IMR-90 (cell line): ENCODE data around the gene PKP4.

Experiments
- CEBPB ChIP-seq: IDR thresholded peaks from 2 replicates; pipeline ENCODE4 v1.6.1; 2012; ENCODE audit warnings: low read depth, low read length, improper control_type of control experiment
- MAFK ChIP-seq: IDR thresholded peaks from 2 replicates; pipeline ENCODE4 v1.6.1; 2012; ENCODE audit warnings: low read depth, low read length, improper control_type of control experiment
- POLR2A ChIP-seq: IDR thresholded peaks from 2 replicates; pipeline ENCODE4 v1.6.1; 2012; ENCODE audit warnings: mild to moderate bottlenecking, low read depth, low read length
- RAD21 ChIP-seq: IDR thresholded peaks from 2 replicates; pipeline ENCODE4 v1.6.1; 2012; ENCODE audit warnings: low read length, improper control_type of control experiment
- TF ChIP-seq, protein P1 (sequence below): conservative IDR thresholded peaks from 2 replicates; pipeline ENCODE4 v1.5.1; 2012; ENCODE audit warnings: mild to moderate bottlenecking, low read depth, low read length, improper control_type of control experiment

DNA sequence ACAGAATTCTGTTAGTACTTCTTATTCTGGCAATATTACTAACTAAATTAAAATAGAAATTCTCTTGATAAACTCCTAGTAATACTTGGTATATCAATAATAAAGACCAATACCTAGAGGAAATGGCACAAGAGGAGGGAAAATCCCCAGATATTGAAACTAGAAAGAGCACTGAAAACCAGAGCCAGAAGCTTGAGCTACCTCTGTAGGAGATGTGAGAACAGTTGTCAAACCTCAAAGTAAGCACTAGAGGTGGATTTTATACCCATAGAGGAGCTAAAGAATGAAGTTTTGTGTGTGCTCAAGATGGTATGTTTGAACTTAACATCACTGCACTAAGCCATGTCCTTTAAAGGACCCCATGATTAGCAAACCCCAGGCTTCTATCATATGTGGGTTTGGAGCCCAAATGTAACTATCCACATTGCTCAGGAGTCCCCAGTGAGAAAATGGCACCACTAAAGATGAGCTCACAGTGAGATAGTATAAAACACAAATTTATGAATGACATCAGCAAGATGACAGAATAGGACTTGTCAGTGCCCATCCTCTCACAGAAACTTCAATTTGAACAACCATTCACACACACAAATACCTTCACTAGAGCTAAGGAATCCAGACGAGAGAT, 122.1 kb downstream of the PKP4 start:
- TF ChIP-seq MAFK (no peak), POLR2A (no peak), RAD21 (no peak), CEBPB (no peak)
- TF ChIP-seq, protein P1, sequence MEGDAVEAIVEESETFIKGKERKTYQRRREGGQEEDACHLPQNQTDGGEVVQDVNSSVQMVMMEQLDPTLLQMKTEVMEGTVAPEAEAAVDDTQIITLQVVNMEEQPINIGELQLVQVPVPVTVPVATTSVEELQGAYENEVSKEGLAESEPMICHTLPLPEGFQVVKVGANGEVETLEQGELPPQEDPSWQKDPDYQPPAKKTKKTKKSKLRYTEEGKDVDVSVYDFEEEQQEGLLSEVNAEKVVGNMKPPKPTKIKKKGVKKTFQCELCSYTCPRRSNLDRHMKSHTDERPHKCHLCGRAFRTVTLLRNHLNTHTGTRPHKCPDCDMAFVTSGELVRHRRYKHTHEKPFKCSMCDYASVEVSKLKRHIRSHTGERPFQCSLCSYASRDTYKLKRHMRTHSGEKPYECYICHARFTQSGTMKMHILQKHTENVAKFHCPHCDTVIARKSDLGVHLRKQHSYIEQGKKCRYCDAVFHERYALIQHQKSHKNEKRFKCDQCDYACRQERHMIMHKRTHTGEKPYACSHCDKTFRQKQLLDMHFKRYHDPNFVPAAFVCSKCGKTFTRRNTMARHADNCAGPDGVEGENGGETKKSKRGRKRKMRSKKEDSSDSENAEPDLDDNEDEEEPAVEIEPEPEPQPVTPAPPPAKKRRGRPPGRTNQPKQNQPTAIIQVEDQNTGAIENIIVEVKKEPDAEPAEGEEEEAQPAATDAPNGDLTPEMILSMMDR: no peak
